HEK293 (cell line): ENCODE results near the gene SIK3.

Source experiments
- CTCF ChIA-PET: fragments of 350-600 bp; formaldehyde crosslinking; extraction: SDS; loops from one replicate; lab custom pipeline; 2021; ENCODE audit warnings: antibody characterized with exemption; lab: Yijun Ruan, JAX
- POLR2A ChIA-PET: fragments of 300-600 bp; formaldehyde crosslinking; extraction: SDS; loops from one replicate; lab custom pipeline; 2020; ENCODE audit warnings: antibody characterized with exemption, inconsistent platforms; lab: Yijun Ruan, JAX
- H3K27ac ChIP-seq: fragments of 200-500 bp; sonication (Bioruptor generic); 2 replicates; pipeline ENCODE4 v1.5.1; 2014; ENCODE audit warnings: low read depth, low read length, control low read depth, inconsistent platforms; ENCODE audit errors: extremely low read depth
- H3K36me3 ChIP-seq, 2 experiments: fragments of 200-500 bp in 1 of 2; sonication (Bioruptor generic) in 1 of 2; 1 replicate in 1 of 2; 2 replicates in 1 of 2; pipeline ENCODE4 v1.5.1; 2014 to 2017; ENCODE audit warnings: inconsistent platforms in 2 of 2, low read length in 2 of 2; ENCODE audit not compliant: control insufficient read depth in 2 of 2, insufficient read depth in 1 of 2
- H3K4me1 ChIP-seq: fragments of 200-500 bp; sonication (Bioruptor generic); 2 replicates; pipeline ENCODE4 v1.5.1; 2014; ENCODE audit warnings: mild to moderate bottlenecking, low read length, inconsistent platforms; ENCODE audit not compliant: control insufficient read depth, insufficient read depth
- H3K4me3 ChIP-seq: 2 replicates; pipeline ENCODE4 v1.5.1; 2011; ENCODE audit warnings: low read depth, mild to moderate bottlenecking, control low read depth, low read length, moderate library complexity
- H3K9me3 ChIP-seq: fragments of 200-500 bp; sonication (Bioruptor generic); 2 replicates; pipeline ENCODE4 v1.5.1; 2014; ENCODE audit warnings: low read depth, low read length, inconsistent platforms; ENCODE audit not compliant: control insufficient read depth, insufficient read depth
- IKZF3 ChIP-seq: fragments of 450-650 bp; IDR thresholded peaks from 2 replicates; pipeline ENCODE4 v1.5.0; 2018; ENCODE audit warnings: missing biosample characterization, mild to moderate bottlenecking, missing genetic modification characterization, moderate library complexity
- KLF9 ChIP-seq: fragments of 450-650 bp; formaldehyde crosslinking; IDR thresholded peaks from 2 replicates; pipeline ENCODE4 v1.5.1; 2016; ENCODE audit warnings: missing biosample characterization, missing genetic modification characterization, low read depth
- MYNN ChIP-seq: fragments of 450-650 bp; formaldehyde crosslinking; IDR thresholded peaks from 2 replicates; pipeline ENCODE4 v1.5.1; 2016; ENCODE audit warnings: missing biosample characterization, missing genetic modification characterization, borderline replicate concordance
- ZFP3 ChIP-seq: fragments of 450-650 bp; formaldehyde crosslinking; IDR thresholded peaks from 2 replicates; pipeline ENCODE4 v1.5.1; 2016; ENCODE audit warnings: low read depth, missing biosample characterization, missing genetic modification characterization
- ZIC2 ChIP-seq: fragments of 450-650 bp; formaldehyde crosslinking; IDR thresholded peaks from 2 replicates; pipeline ENCODE4 v1.5.1; 2016; ENCODE audit warnings: missing biosample characterization, missing genetic modification characterization
- ZNF16 ChIP-seq: fragments of 450-650 bp; formaldehyde crosslinking; IDR thresholded peaks from 2 replicates; pipeline ENCODE4 v1.5.1; 2016; ENCODE audit warnings: low read depth, missing biosample characterization, missing genetic modification characterization
- ZNF335 ChIP-seq: fragments of 450-650 bp; formaldehyde crosslinking; conservative IDR thresholded peaks from 2 replicates; pipeline ENCODE4 v1.5.1; 2016; ENCODE audit warnings: missing biosample characterization, missing genetic modification characterization
- ZNF341 ChIP-seq: fragments of 450-650 bp; formaldehyde crosslinking; IDR thresholded peaks from 2 replicates; pipeline ENCODE4; 2016; ENCODE audit warnings: low read depth, missing biosample characterization, missing genetic modification characterization
- ZNF433 ChIP-seq: fragments of 450-650 bp; formaldehyde crosslinking; IDR thresholded peaks from 2 replicates; pipeline ENCODE4 v1.5.1; 2016; ENCODE audit warnings: missing biosample characterization, missing genetic modification characterization, low read depth
- ZNF571 ChIP-seq: fragments of 450-650 bp; formaldehyde crosslinking; IDR thresholded peaks from 2 replicates; pipeline ENCODE4 v1.5.0; 2017; ENCODE audit warnings: missing biosample characterization, missing genetic modification characterization
- ZNF600 ChIP-seq: fragments of 450-650 bp; formaldehyde crosslinking; IDR thresholded peaks from 2 replicates; pipeline ENCODE4 v1.5.1; 2016; ENCODE audit warnings: missing biosample characterization, missing genetic modification characterization
- ZSCAN16 ChIP-seq: fragments of 450-650 bp; formaldehyde crosslinking; IDR thresholded peaks from 2 replicates; pipeline ENCODE4 v1.5.1; 2016; ENCODE audit warnings: missing biosample characterization, missing genetic modification characterization
- TF ChIP-seq, protein P1 (sequence below): sonication (generic); formaldehyde crosslinking; IDR thresholded peaks from 2 replicates; pipeline ENCODE4 v1.8.1; 2022; ENCODE audit warnings: mild to moderate bottlenecking, moderate library complexity, missing genetic modification reagents
- TF ChIP-seq, protein P2 (sequence below): fragments of 450-650 bp; formaldehyde crosslinking; IDR thresholded peaks from 2 replicates; pipeline ENCODE4 v1.5.1; 2016; ENCODE audit warnings: missing biosample characterization, missing genetic modification characterization

SIK3 gene

DNA sequence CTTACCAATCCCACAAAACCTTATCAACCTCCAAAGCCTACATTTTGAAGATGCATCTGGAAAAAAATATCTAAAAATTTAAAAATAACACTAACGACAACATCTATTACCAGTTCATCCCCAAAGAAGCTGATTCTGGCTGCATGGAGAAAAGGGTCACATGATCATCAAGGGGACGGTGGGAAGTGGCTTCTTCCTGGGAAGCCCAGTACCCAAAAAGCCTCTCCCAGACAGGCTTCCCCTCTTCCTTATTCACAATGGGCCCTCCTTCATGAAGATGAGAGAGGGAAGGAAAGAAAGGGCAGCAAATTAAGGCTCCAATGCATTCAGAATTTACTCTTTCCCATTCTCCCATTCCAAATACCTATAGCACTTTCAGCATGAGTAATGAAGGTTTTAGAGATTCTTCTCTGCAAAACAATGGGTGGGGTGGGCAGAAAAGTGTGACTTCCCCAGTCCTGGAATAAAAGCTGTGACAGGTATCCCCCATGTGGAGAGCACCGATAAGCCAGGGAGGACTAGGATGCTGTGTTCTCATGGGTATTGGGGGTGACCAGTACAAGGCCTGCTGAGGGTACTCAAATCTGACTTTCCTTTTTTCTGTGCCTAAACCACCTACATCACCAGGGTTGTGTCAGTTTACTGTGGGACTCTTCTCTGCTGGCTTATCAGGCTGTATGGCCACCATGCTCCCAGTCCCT lies 88.2 kb downstream of the SIK3 start:
- no peaks in the 10 kb centered on the region for H3K4me1 ChIP-seq
- no peaks in the 10 kb centered on the region for H3K9me3 ChIP-seq
- H3K27ac ChIP-seq: no peak overlapping the region
- no peak for TF ChIP-seq KLF9 (tag by site-specific recombination)
- no peak for TF ChIP-seq ZSCAN16 (tag by site-specific recombination)
- no peak for TF ChIP-seq ZNF433
- no peak for TF ChIP-seq ZNF341 (tag by site-specific recombination)
- TF ChIP-seq, protein P1, sequence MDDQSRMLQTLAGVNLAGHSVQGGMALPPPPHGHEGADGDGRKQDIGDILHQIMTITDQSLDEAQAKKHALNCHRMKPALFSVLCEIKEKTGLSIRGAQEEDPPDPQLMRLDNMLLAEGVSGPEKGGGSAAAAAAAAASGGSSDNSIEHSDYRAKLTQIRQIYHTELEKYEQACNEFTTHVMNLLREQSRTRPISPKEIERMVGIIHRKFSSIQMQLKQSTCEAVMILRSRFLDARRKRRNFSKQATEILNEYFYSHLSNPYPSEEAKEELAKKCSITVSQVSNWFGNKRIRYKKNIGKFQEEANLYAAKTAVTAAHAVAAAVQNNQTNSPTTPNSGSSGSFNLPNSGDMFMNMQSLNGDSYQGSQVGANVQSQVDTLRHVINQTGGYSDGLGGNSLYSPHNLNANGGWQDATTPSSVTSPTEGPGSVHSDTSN: no peak
- TF ChIP-seq, protein P2, sequence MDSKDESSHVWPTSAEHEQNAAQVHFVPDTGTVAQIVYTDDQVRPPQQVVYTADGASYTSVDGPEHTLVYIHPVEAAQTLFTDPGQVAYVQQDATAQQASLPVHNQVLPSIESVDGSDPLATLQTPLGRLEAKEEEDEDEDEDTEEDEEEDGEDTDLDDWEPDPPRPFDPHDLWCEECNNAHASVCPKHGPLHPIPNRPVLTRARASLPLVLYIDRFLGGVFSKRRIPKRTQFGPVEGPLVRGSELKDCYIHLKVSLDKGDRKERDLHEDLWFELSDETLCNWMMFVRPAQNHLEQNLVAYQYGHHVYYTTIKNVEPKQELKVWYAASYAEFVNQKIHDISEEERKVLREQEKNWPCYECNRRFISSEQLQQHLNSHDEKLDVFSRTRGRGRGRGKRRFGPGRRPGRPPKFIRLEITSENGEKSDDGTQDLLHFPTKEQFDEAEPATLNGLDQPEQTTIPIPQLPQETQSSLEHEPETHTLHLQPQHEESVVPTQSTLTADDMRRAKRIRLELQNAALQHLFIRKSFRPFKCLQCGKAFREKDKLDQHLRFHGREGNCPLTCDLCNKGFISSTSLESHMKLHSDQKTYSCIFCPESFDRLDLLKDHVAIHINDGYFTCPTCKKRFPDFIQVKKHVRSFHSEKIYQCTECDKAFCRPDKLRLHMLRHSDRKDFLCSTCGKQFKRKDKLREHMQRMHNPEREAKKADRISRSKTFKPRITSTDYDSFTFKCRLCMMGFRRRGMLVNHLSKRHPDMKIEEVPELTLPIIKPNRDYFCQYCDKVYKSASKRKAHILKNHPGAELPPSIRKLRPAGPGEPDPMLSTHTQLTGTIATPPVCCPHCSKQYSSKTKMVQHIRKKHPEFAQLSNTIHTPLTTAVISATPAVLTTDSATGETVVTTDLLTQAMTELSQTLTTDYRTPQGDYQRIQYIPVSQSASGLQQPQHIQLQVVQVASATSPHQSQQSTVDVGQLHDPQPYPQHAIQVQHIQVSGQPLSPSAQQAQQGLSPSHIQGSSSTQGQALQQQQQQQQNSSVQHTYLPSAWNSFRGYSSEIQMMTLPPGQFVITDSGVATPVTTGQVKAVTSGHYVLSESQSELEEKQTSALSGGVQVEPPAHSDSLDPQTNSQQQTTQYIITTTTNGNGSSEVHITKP (tag by site-specific recombination): 0 out of 2 replicates have a peak, but pooled peaks have one; percentile 28
- TF ChIP-seq ZNF16: no peak
- TF ChIP-seq MYNN (tag by site-specific recombination): no peak
- no peak for TF ChIP-seq ZNF571 (tag by site-specific recombination)
- no peak overlapping the region for H3K4me3 ChIP-seq
- CTCF ChIA-PET: interaction anchor here (0.6 kb wide), 2 partner anchors 97 to 176 kb away, joined by 4 to 5 read pairs; no protein-coding TSS in a partner anchor
- POLR2A ChIA-PET: no interaction called here
- no peaks in the 10 kb centered on the region for H3K36me3 ChIP-seq

DNA sequence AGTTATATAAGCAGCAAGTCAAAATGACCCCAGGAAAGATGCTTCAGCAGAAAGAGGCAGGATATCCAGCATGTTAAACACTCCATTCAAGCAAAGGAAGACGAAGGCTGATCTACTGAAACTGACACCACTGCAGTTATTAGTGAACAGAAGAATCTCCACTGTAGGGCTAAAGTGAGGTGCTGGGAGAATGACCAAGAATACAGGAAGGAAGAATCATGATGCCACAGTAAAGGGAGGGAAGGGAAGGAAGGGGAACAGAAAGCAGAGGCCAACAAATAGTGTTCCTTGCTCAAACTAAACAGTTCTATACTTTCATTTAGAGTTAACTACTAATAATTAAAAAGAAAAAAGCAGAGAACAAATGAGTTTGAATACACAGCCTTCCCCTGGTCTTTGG lies 92.5 kb downstream of the SIK3 start:
- Histone ChIP-seq H3K27ac (no peak overlapping the region), H3K36me3 (no peaks in the 10 kb centered on the region), H3K9me3 (no peaks in the 10 kb centered on the region), H3K4me1 (no peaks in the 10 kb centered on the region), H3K4me3 (no peak overlapping the region)
- TF ChIP-seq IKZF3 (tag by site-specific recombination) (no peak), ZIC2 (no peak), ZFP3 (tag by site-specific recombination) (no peak)
- ChIA-PET CTCF (no interaction called here), POLR2A (no interaction called here)

DNA sequence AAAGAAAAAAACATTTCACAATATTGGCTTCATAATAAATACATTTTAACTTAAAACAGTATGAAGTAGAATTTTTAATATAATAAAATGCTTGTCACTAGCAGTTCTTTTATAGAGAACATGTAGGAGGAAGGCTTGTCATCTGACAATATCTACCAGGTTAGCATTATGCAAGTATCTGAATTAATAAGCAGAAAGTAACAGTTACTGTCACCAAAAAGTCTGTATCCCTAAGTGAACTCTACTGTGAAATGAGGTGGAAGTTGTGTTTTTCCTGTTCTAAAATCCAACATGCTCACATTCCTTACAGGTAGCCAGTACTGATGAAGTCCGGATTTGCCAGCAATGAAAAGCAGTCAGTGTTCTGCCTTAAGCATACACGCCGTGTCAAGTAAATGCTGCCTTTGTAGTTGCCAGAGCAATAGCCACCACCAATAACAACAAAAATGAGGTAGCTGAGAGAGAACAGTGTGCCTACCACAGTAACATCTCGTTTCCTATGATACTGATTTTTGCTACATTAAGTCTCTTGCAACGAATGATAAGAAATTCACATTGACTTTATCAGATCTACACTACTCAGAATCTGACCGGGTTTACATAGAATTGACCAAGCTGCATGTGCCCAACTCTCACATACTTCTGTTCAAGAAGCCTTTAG lies 95.5 kb downstream of the SIK3 start:
- Histone ChIP-seq H3K4me3 (no peak overlapping the region), H3K4me1 (0 out of 2 replicates have a peak, but pooled peaks cover 3% of the 10 kb centered on the region), H3K27ac (no peak overlapping the region), H3K9me3 (no peaks in the 10 kb centered on the region), H3K36me3 (no peaks in the 10 kb centered on the region)
- ChIA-PET CTCF (interaction anchor here (0.7 kb wide), 1 partner anchor 232 kb away, joined by 5 read pairs; no protein-coding TSS in a partner anchor), POLR2A (interaction anchor here (0.7 kb wide), 1 partner anchor 9 kb away, joined by 3 read pairs; no protein-coding TSS in a partner anchor)
- TF ChIP-seq ZNF335 (tag by site-specific recombination) (no peak), ZNF600 (tag by site-specific recombination) (0 out of 2 replicates have a peak, but pooled peaks have one; percentile 27)
- TF ChIP-seq, all 188 proteins: peak for 1
